CD4-positive, alpha-beta T cell (primary cell): ENCODE data around the gene LRP4. TPM values are rescaled to one million over a fixed set of nuclear protein-coding genes. Genes with fewer than 3 reads are reported as not detected.

ENCODE experiments used
- ATAC-seq: fragments of 200-7000 bp; cut with Tn5 transposase; one replicate; pipeline ENCODE4 v1.10.0; 2022; ENCODE audit warnings: mild to moderate bottlenecking; ENCODE audit not compliant: poor library complexity
- CTCF ChIA-PET: fragments of 350-600 bp; sonication (Branson Sonifier 250); formaldehyde crosslinking; loops from one replicate; lab custom pipeline; 2021; ENCODE audit warnings: antibody characterized with exemption, inconsistent platforms; lab: Charles Lee
- POLR2A ChIA-PET: fragments of 350-600 bp; sonication (Branson Sonifier 250); formaldehyde crosslinking; loops from one replicate; lab custom pipeline; 2021; ENCODE audit warnings: antibody characterized with exemption, inconsistent platforms; lab: Charles Lee
- DNase-seq, 14 experiments: peaks; one replicate each; pipeline ENCODE4 v3.0.0-alpha.2; 2013 to 2020; ENCODE audit warnings: mixed read lengths in 2 of 14
- H3K27ac ChIP-seq, 2 donors: one replicate each; pipeline versions ENCODE4 v1.5.1 to v1.7.0; 2013; ENCODE audit warnings: low read length in 2 of 2, low read depth in 1 of 2, mild to moderate bottlenecking in 1 of 2
- H3K27me3 ChIP-seq, 2 experiments: 1 replicate in 1 of 2; 2 replicates in 1 of 2; pipeline versions ENCODE4 v1.6.1 to v1.7.0; 2013; ENCODE audit warnings: low read length in 2 of 2, control low read depth in 1 of 2, mild to moderate bottlenecking in 1 of 2, moderate library complexity in 1 of 2; ENCODE audit not compliant: insufficient read depth in 2 of 2, control insufficient read depth in 1 of 2
- H3K36me3 ChIP-seq: one replicate; pipeline ENCODE4 v1.6.1; 2013; ENCODE audit warnings: low read length, control low read depth; ENCODE audit not compliant: insufficient read depth
- H3K4me1 ChIP-seq: one replicate; pipeline ENCODE4 v1.6.1; 2013; ENCODE audit warnings: low read length, control low read depth; ENCODE audit not compliant: insufficient read depth
- H3K4me3 ChIP-seq: one replicate; pipeline ENCODE4 v1.5.1; 2013; ENCODE audit warnings: mild to moderate bottlenecking, low read length, moderate library complexity
- H3K9me3 ChIP-seq, 2 experiments: 1 replicate in 1 of 2; 2 replicates in 1 of 2; pipeline versions ENCODE4 v1.6.1 to v1.7.0; 2013; ENCODE audit warnings: low read length in 2 of 2, mild to moderate bottlenecking in 2 of 2, control low read depth in 1 of 2, moderate library complexity in 1 of 2; ENCODE audit not compliant: control insufficient read depth in 1 of 2, insufficient read depth in 1 of 2
- H3K27ac Mint-ChIP-seq: one replicate; pipeline ENCODE4 v1.8.0; 2020; ENCODE audit warnings: mixed read lengths
- H3K27me3 Mint-ChIP-seq: one replicate; pipeline ENCODE4 v1.8.0; 2021; ENCODE audit warnings: mixed read lengths
- H3K36me3 Mint-ChIP-seq: one replicate; pipeline ENCODE4 v1.8.0; 2021; ENCODE audit warnings: low read depth, mixed read lengths
- H3K4me1 Mint-ChIP-seq: one replicate; pipeline ENCODE4 v1.8.0; 2021; ENCODE audit warnings: low read depth, mixed read lengths
- H3K4me3 Mint-ChIP-seq: one replicate; pipeline ENCODE4 v1.8.0; 2020; ENCODE audit warnings: mild to moderate bottlenecking, mixed read lengths
- H3K9me3 Mint-ChIP-seq: one replicate; pipeline ENCODE4 v1.8.0; 2020; ENCODE audit warnings: mixed read lengths
- intact Hi-C, 2 experiments: fragments of 100-400 bp; cut with DNase I in 1 of 2; cut with micrococcal nuclease in 1 of 2; formaldehyde crosslinking; loops; one replicate each; pipeline versions ENCODE4 v1.15.1 to v1.9.0; 2023 to 2025; cut with DNase I, micrococcal nuclease
- total RNA-seq, 174 experiments: library from RNA in 2 of 174; stranded (reverse) in 2 of 174; gene quantifications; one replicate each; pipeline ENCODE4 v1.2.3 and lab custom pipeline; 2021 to 2026
- TF ChIP-seq, protein P1 (sequence below): fragments of 200-600 bp; IDR thresholded peaks from one replicate; pipeline ENCODE4 v1.8.0; 2022; ENCODE audit warnings: antibody characterized with exemption, mild to moderate bottlenecking

LRP4 gene
- total RNA-seq, 2 experiments from 2014 or later = not detected

GRCh38 chr11:46876471-46876870 lies 41.9 kb downstream of the LRP4 start:
- CTCF ChIA-PET = no interaction called here
- no peaks in the 10 kb centered on the region for H3K4me1 ChIP-seq
- H3K36me3 ChIP-seq = no peaks in the 10 kb centered on the region
- POLR2A ChIA-PET = no interaction called here
- Mint-ChIP-seq H3K36me3 (no peaks in the 10 kb centered on the region), H3K27me3 (peaks cover 3% of the 10 kb centered on the region), H3K9me3 (no peaks in the 10 kb centered on the region), H3K4me1 (no peaks in the 10 kb centered on the region), H3K4me3 (no peak overlapping the region), H3K27ac (no peak overlapping the region)
- TF ChIP-seq, protein P1, sequence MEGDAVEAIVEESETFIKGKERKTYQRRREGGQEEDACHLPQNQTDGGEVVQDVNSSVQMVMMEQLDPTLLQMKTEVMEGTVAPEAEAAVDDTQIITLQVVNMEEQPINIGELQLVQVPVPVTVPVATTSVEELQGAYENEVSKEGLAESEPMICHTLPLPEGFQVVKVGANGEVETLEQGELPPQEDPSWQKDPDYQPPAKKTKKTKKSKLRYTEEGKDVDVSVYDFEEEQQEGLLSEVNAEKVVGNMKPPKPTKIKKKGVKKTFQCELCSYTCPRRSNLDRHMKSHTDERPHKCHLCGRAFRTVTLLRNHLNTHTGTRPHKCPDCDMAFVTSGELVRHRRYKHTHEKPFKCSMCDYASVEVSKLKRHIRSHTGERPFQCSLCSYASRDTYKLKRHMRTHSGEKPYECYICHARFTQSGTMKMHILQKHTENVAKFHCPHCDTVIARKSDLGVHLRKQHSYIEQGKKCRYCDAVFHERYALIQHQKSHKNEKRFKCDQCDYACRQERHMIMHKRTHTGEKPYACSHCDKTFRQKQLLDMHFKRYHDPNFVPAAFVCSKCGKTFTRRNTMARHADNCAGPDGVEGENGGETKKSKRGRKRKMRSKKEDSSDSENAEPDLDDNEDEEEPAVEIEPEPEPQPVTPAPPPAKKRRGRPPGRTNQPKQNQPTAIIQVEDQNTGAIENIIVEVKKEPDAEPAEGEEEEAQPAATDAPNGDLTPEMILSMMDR = no peak
- intact Hi-C loops = no loop called here
- no peak for ATAC-seq
- no peaks in the 10 kb centered on the region for H3K9me3 ChIP-seq
- DNase-seq = no peak
- no peaks in the 10 kb centered on the region for H3K27me3 ChIP-seq
- no peak overlapping the region for H3K4me3 ChIP-seq
- H3K27ac ChIP-seq = no peak overlapping the region

DNA sequence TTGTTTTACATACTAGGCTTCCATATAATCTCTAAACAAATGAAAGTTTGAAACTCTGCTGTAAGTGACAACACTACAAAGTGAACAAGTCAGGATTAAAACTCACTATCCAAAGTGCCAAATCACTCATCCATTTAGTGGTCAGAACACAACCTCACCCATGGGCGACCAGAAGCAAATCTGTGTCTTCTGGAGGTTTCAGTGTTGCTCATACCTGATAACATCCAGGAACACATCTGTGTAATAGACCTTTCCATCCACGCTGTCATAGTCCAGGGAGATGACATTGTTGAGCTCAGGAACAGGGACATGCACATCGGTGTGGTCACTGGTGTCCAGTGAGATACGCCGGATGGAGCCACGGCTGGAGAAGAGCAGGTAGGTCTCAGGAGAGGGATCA lies 43.8 kb downstream of the LRP4 start:
- H3K27ac ChIP-seq = no peak overlapping the region
- ATAC-seq (no peak), DNase-seq (no peak)
- H3K9me3 ChIP-seq = no peaks in the 10 kb centered on the region
- Mint-ChIP-seq H3K4me3 (no peak overlapping the region), H3K27ac (no peak overlapping the region), H3K4me1 (no peaks in the 10 kb centered on the region), H3K9me3 (no peaks in the 10 kb centered on the region), H3K36me3 (no peaks in the 10 kb centered on the region), H3K27me3 (peaks cover 3% of the 10 kb centered on the region)
- POLR2A ChIA-PET = no interaction called here
- intact Hi-C loops = no loop called here
- H3K27me3 ChIP-seq = no peaks in the 10 kb centered on the region
- H3K36me3 ChIP-seq = no peaks in the 10 kb centered on the region
- TF ChIP-seq, protein P1 = no peak
- no peak overlapping the region for H3K4me3 ChIP-seq
- CTCF ChIA-PET = no interaction called here
- no peaks in the 10 kb centered on the region for H3K4me1 ChIP-seq

DNA sequence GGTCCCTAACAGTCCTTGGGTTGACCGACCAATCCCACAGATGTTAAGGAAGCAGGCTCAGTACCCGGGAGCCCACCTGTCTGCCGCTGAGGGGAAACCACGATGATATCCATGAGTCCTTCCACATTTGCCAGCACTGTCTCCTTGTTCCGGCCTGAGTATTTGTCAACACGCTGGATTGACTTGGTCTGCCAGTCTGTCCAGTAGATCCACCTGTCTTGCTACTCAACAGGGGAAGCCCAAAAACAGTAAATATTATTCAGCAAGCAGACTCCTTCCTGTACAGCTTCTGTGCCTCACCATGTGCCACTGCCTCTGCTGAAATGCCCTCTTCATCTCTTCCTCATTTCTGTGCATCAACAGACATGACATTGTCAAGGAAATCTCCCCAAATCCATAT lies 49.4 kb downstream of the LRP4 start:
- no peak overlapping the region for H3K4me3 Mint-ChIP-seq
- ChIA-PET POLR2A (no interaction called here), CTCF (no interaction called here)
- Histone ChIP-seq H3K9me3 (no peaks in the 10 kb centered on the region), H3K4me3 (no peak overlapping the region), H3K36me3 (no peaks in the 10 kb centered on the region), H3K27ac (no peak overlapping the region), H3K4me1 (no peaks in the 10 kb centered on the region), H3K27me3 (no peaks in the 10 kb centered on the region)
- H3K27ac Mint-ChIP-seq = no peak overlapping the region
- DNase-seq = no peak
- ATAC-seq = no peak
- no peaks in the 10 kb centered on the region for H3K36me3 Mint-ChIP-seq
- peaks cover 8% of the 10 kb centered on the region for H3K27me3 Mint-ChIP-seq
- no peaks in the 10 kb centered on the region for H3K4me1 Mint-ChIP-seq
- TF ChIP-seq, protein P1 = no peak
- H3K9me3 Mint-ChIP-seq = no peaks in the 10 kb centered on the region
- intact Hi-C loops = no loop called here
